HCT116 (cell line): Measurements from ENCODE around the gene NAA60. TPM values are rescaled to one million over a fixed set of nuclear protein-coding genes. Genes with fewer than 3 reads are reported as not detected.

Experiments
- ATAC-seq: fragments of 200-7000 bp; cut with Tn5 transposase; 2 replicates; pipeline ENCODE4 v1.9.1; 2020; ENCODE audit warnings: mild to moderate bottlenecking, moderate library complexity
- BruUV-seq: library from RNA; stranded (reverse); fragments of 400-500 nt; replicated peaks from 2 replicates; lab custom pipeline; 2021; lab: Mats Ljungman, UMichigan
- CTCF ChIA-PET: fragments of 300-600 bp; sonication (Branson Sonifier 250); formaldehyde crosslinking; loops from one replicate; lab custom pipeline; 2021; ENCODE audit warnings: antibody characterized with exemption; lab: Charles Lee
- POLR2A ChIA-PET: fragments of 300-600, 350-600 bp; sonication (Branson Sonifier 250); formaldehyde crosslinking; loops from one replicate; lab custom pipeline; 2021; ENCODE audit warnings: antibody characterized with exemption; lab: Charles Lee
- RAD21 ChIA-PET, 2 experiments: fragments of 300-600 bp; sonication (Branson Sonifier 250); formaldehyde crosslinking; loops; one replicate each; lab custom pipeline; 2023; ENCODE audit warnings: low total read pairs in 2 of 2; ENCODE audit not compliant: uncharacterized antibody in 2 of 2, unreplicated experiment in 2 of 2, low non-redundant PET in 1 of 2; lab: Charles Lee
- DNase-seq: peaks from one replicate; pipeline ENCODE4 v3.0.0-alpha.2; 2010; ENCODE audit warnings: low read depth, low spot score
- H2AFZ ChIP-seq: fragments of 200-600 bp; shearing (Covaris generic), sonication (generic); 2 replicates; pipeline ENCODE4 v1.6.1; 2017; ENCODE audit warnings: low read depth, mixed run types, mixed read lengths, antibody characterized with exemption, low read length; ENCODE audit not compliant: poor library complexity, severe bottlenecking
- H3K27ac ChIP-seq: 2 replicates; pipeline ENCODE4 v1.5.1; 2012; ENCODE audit warnings: low read depth, low read length
- H3K27me3 ChIP-seq: fragments of 200-600 bp; sonication (generic); 2 replicates; pipeline ENCODE4 v1.6.1; 2016; ENCODE audit warnings: mixed run types, low read length, mixed read lengths; ENCODE audit not compliant: insufficient read depth
- H3K36me3 ChIP-seq, 2 experiments: fragments of 200-500 bp in 1 of 2; fragments of 200-600 bp in 1 of 2; sonication (Bioruptor generic) in 1 of 2; sonication (generic) in 1 of 2; 2 replicates each; pipeline versions ENCODE4 v1.5.1 to v1.6.1; 2014 to 2016; ENCODE audit warnings: low read length in 2 of 2, inconsistent platforms in 1 of 2, mixed read lengths in 1 of 2, mixed run types in 1 of 2; ENCODE audit not compliant: insufficient read depth in 2 of 2, control insufficient read depth in 1 of 2
- H3K4me1 ChIP-seq, 2 experiments: fragments of 200-600 bp in 1 of 2; sonication (generic) in 1 of 2; 2 replicates each; pipeline versions ENCODE4 v1.5.1 to v1.6.1; 2012 to 2017; ENCODE audit warnings: low read length in 2 of 2, inconsistent platforms in 1 of 2, mild to moderate bottlenecking in 1 of 2, mixed read lengths in 1 of 2, mixed run types in 1 of 2, moderate library complexity in 1 of 2; ENCODE audit not compliant: insufficient read depth in 2 of 2, control insufficient read depth in 1 of 2
- H3K4me2 ChIP-seq: fragments of 200-600 bp; sonication (generic); 2 replicates; pipeline ENCODE4 v1.6.1; 2017; ENCODE audit warnings: mixed run types, low read length, mixed read lengths
- H3K4me3 ChIP-seq, 2 experiments: fragments of 200-600 bp in 1 of 2; sonication (generic) in 1 of 2; replicated peaks in 1 of 2; 2 replicates each; pipeline ENCODE4 v1.5.1; 2011 to 2016; ENCODE audit warnings: low read length in 2 of 2, control low read depth in 1 of 2, low read depth in 1 of 2, mild to moderate bottlenecking in 1 of 2, mixed read lengths in 1 of 2, mixed run types in 1 of 2
- H3K79me2 ChIP-seq: fragments of 200-600 bp; sonication (generic); 2 replicates; pipeline ENCODE4 v1.6.1; 2017; ENCODE audit warnings: mild to moderate bottlenecking, mixed run types, low read length, moderate library complexity, mixed read lengths; ENCODE audit not compliant: insufficient read depth
- H3K9ac ChIP-seq: fragments of 200-600 bp; sonication (generic); 2 replicates; pipeline ENCODE4 v1.6.1; 2016; ENCODE audit warnings: low read length, mixed read lengths
- H3K9me2 ChIP-seq: fragments of 200-600 bp; sonication (generic), shearing (Covaris generic); 2 replicates; pipeline ENCODE4 v1.6.1; 2017; ENCODE audit warnings: mixed run types, mild to moderate bottlenecking, moderate library complexity; ENCODE audit not compliant: insufficient read depth
- H3K9me3 ChIP-seq, 2 experiments: fragments of 200-500 bp in 1 of 2; fragments of 200-600 bp in 1 of 2; sonication (Bioruptor generic) in 1 of 2; sonication (generic) in 1 of 2; 2 replicates each; pipeline ENCODE4 v1.6.1; 2014 to 2017; ENCODE audit warnings: low read length in 2 of 2, mixed read lengths in 2 of 2, inconsistent platforms in 1 of 2, low read depth in 1 of 2, mild to moderate bottlenecking in 1 of 2, mixed run types in 1 of 2, moderate library complexity in 1 of 2; ENCODE audit not compliant: control insufficient read depth in 1 of 2, insufficient read depth in 1 of 2
- H4K20me1 ChIP-seq: fragments of 200-600 bp; sonication (generic), shearing (Covaris generic); 2 replicates; pipeline ENCODE4 v1.6.1; 2017; ENCODE audit warnings: mixed run types, mild to moderate bottlenecking, moderate library complexity; ENCODE audit not compliant: insufficient read depth
- ATF3 ChIP-seq: IDR thresholded peaks from 2 replicates; pipeline ENCODE4 v1.6.1; 2012
- FOSL1 ChIP-seq: IDR thresholded peaks from 2 replicates; pipeline ENCODE4 v1.6.1; 2012; ENCODE audit warnings: low read depth
- REST ChIP-seq: IDR thresholded peaks from 2 replicates; pipeline ENCODE4 v1.6.1; 2012; ENCODE audit warnings: low read depth
- SIN3A ChIP-seq: IDR thresholded peaks from 2 replicates; pipeline ENCODE4 v1.6.1; 2012; ENCODE audit warnings: low read depth
- YY1 ChIP-seq: IDR thresholded peaks from 2 replicates; pipeline ENCODE4 v1.6.1; 2011; ENCODE audit warnings: low read length, low read depth, moderate library complexity, mild to moderate bottlenecking; ENCODE audit not compliant: insufficient replicate concordance; ENCODE audit errors: extremely low read depth
- intact Hi-C: fragments of 100-400 bp; cut with micrococcal nuclease; formaldehyde crosslinking; loops from 2 replicates; pipeline ENCODE4 v1.10.0; 2022
- total RNA-seq: library from RNA; stranded (reverse); gene quantifications from one replicate; pipeline ENCODE4 v1.2.1, GENCODE V29; 2021; ENCODE audit not compliant: unreplicated experiment

The NAA60 gene
- total RNA-seq, 1 experiment from 2014 or later, result 32.2 TPM

- intact Hi-C loops, result no loop called here
- no peak for TF ChIP-seq REST
- no peak for TF ChIP-seq ATF3
- no peak for TF ChIP-seq FOSL1
- no peak for TF ChIP-seq SIN3A
- TF ChIP-seq YY1, result no peak
- Histone ChIP-seq H3K4me1 (peaks cover 4 to 5% of the 10 kb centered on the region in 2 experiments; a peak in 1 of 4 replicates), H3K4me2 (no peak overlapping the region), H3K27ac (no peak overlapping the region), H3K9me2 (no peaks in the 10 kb centered on the region), H3K9me3 (no peaks in the 10 kb centered on the region), H3K36me3 (peaks cover 5 to 15% of the 10 kb centered on the region in 2 experiments; a peak in 3 of 4 replicates), H2AFZ (no peak overlapping the region), H4K20me1 (no peaks in the 10 kb centered on the region), H3K9ac (no peak overlapping the region), H3K4me3 (no peak overlapping the region), H3K27me3 (no peaks in the 10 kb centered on the region), H3K79me2 (peaks cover 98% of the 10 kb centered on the region)
- ChIA-PET POLR2A (no interaction called here), RAD21 (no interaction called here), CTCF (no interaction called here)
- no peak for DNase-seq
- BruUV-seq, result no TSS peak
- ATAC-seq, result no peak
Observed at GRCh38 chr16:3465301-3465700, 21.8 kb downstream of the NAA60 start.
